GM19043 (cell line): ENCODE measurements around the gene ZFX.

Experiments used
- ATAC-seq: cut with Tn5 transposase; IDR thresholded peaks from one replicate; pipeline ENCODE4 v1.9.1; 2021; ENCODE audit warnings: low read depth; ENCODE audit not compliant: unreplicated experiment

The ZFX gene

DNA sequence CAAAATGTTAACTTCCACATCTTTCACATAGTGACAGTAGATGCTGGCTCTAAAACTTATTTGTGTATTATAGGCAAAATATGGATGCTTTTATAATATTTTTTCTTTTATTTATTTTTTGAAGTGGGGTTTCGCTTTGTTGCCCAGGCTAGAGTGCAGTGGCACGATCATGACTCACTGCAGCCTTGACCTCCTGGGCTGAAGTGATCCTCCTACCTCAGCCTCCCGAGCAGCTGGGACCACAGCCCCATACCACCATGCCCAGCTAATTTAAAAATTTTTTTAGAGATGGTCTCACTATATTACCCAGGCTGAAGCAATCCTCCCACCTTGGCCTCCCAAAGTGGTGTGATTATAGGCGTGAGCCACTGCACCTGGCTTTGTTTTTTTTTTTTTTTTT is 48.6 kb downstream of the ZFX start:
- ATAC-seq, result no peak

DNA sequence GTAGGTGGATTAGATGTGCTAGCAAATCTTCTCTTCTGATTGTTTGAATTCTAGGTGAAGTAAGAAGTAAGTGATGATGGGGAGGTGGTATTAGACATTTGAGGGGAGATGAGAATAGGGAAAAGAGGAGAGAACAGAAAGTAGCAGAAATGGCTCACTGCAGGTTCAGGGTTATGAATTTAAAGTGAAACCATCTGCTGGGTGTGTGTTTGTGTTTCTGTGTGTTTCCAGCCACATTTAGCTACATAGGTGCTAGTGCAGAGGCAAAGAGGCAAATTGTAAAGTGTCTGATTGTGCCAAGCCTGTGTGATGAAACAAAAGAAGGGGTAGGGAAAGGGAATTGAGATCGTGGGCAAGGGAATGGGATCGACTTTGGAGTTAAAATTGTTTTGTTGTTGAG is 50.6 kb downstream of the ZFX start:
- ATAC-seq, result no peak

DNA sequence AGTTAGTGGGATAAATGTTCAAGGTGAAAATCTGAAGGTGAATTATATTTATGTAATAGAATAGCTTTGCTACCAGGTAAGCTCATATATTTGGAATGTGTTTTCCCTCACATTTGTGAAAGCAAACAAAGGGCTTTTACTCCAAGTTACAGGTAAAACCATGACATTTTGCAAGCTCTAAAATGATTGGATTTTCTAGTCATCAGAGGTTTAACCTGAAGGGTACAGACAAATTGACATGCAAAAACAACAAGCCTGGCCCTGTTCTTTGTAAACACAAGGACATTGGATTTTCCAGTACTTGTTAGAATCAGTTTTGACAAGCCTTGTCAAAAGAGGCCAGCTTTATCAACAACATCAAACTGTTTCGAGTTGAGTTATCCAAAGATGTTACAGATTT is 51.7 kb downstream of the ZFX start:
- ATAC-seq, result no peak

DNA sequence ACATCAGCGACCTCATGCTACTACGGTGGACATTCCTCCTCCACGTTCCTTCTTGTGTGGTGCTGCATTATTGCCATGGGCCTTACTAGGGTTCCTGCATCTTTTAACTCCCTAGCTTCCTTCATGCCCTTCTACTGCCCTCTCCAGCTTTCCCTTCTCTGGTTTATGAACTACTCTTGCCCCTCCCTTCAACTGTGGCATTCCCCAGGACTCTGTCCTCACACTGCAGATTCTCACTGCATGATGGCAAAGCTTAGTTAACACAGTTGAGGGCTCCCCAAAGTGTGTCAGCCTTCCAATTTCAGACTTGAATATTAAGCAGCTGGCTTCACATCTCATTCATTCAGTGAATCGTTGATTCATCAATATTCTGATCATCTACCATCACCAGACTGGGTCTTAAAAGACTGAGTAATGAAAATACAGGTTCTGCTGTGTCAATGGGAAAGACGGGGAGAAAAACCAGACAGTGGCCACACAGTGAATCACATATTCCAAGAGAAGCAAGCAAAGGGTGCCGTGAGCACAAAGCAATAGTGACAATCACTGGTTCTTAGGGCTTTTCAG is 53.0 kb downstream of the ZFX start:
- ATAC-seq, result no peak

DNA sequence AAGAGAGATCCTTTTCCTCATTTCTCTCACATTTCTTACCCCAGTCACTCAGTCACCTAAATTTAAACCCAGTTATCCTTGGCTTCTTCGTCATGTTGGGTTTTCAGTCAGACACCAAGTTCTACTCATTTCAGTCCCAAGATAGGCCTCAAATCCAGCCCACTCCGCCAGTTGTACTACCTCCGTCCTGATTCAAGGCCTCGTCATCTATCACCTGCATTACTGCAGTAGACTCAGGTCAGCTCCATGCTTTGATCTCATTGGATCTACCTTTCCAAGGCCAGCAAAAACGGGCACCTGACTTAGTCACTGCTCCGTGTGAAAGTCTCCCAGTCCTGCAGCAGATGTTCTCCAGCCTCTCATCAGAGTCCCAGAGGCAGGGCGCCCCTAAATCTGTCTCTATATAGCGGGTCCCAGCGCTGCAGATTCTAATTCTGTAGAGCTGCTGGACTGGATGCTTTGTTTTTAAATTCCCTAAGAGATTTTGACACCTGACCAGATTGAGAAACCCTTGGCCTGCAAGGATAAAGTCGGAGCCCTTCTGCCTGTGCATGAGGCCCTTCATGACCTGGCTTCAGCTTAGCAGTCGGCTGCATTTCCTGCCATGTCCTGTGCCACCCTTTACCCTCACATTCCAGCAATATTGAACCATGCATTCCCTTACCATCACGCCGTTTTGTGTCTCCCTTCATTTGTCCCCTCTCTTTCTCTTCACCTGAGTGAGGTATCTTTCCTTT is 53.7 kb downstream of the ZFX start:
- ATAC-seq, result no peak

DNA sequence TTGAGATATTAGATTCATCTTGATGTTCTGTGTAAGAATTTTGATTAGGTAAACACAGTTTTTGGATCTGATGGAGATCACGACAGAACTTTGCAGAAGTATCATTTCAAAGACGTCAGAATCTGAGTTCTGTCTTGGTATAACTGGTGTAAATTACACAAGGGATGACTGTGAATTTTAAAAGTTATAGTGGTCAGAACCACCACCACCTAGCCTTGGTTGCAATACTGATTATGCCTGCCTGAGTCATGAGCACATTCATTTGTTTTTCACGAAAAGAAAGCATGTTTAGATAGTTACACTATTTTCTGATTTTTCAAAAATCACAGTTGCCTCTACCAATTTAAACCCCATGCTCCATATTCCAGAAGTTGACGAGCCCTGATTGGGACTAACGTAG is 54.8 kb downstream of the ZFX start:
- ATAC-seq, result no peak

DNA sequence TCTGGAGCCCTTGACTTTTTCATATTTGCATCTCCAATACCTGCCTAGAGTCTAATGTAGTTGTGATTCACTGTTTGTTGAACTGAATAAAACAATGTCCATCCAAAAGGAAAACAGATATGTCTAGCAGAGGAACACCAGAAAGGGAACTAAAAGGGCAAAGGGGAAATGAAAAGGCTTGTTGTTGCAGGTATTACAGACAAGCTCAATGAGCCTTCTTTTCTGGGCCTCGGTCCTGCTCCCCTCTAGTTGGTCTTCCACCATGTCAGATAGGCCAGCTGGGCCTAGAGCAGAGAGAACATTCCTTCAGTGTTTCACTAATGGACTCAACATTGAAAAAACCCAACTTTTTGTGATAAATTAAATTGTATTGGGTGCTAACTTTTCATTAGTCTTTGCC is 55.4 kb downstream of the ZFX start:
- ATAC-seq, result no peak

DNA sequence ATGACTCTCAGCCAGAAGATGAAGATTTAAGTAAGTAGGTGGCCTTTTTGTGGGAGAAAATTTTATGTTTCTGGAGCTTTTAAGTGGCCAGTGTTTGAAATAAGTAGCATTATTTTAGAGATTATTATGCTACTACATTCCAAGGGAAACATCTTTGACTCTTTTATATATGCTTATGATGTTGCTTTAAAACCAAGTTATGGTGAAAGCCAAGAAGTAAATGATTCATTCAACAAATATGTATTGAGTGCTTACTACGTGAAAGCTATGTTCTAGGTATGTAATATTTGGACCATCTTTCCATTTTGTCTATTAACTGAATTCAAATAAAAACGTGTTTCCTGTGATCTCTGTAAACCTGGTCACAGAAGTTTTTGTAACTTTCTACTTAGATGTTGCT is 58.3 kb downstream of the ZFX start:
- ATAC-seq, result no peak

DNA sequence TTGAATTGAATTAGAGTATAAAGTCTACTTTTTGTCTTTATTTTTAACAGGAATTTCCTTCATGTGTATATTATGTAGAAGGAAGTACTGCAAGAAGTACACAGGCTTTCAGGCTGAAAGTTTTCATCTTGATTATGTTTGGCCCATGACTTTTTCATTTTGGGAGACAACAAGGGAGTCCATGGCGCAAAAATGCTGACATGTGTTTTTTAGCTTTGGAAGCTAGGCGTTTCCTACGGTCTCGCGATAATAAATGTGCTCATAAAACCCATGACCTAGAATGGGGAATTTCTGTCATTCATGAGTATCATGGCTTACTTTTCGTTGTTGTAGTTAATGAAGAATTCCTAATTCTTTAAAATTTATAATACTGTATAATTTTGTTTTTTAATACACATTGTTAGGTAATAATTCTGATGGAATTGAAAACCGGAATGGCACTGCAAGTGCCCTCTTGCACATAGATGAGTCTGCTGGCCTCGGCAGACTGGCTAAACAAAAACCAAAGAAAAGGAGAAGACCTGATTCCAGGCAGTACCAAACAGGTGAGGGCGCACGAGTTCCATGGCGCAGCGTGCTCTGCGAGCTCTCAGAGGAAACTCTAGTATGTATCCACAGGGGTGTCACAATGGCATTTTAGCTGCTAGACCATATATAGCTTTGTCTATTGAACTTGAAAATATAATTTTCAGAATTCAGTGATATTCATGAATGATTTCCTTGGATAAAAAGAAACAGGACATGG is 59.1 kb downstream of the ZFX start:
- ATAC-seq, result no peak

DNA sequence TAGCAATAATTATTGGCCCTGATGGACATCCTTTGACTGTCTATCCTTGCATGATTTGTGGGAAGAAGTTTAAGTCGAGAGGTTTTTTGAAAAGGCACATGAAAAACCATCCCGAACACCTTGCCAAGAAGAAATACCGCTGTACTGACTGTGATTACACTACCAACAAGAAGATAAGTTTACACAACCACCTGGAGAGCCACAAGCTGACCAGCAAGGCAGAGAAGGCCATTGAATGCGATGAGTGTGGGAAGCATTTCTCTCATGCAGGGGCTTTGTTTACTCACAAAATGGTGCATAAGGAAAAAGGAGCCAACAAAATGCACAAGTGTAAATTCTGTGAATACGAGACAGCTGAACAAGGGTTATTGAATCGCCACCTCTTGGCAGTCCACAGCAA is 60.7 kb downstream of the ZFX start:
- no peak for ATAC-seq

DNA sequence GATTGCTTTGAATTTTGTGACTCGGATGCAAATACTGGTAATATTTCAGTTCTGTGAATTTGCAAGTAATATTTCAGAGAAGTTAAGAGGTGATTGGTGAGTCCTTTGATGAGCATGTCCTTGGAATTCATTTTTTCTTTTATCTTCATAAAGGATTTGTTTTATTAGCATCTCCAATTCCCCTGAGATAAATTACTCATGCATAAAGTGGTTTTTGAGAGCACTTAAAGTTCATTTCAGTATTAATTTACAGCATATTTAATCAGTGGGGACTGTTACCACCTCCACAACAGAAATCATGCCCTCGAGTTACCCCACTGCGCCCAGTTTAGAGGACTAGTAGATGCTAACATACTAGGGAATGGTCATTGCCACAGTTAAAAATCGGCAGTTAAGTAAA is 65.0 kb downstream of the ZFX start:
- ATAC-seq, result no peak

DNA sequence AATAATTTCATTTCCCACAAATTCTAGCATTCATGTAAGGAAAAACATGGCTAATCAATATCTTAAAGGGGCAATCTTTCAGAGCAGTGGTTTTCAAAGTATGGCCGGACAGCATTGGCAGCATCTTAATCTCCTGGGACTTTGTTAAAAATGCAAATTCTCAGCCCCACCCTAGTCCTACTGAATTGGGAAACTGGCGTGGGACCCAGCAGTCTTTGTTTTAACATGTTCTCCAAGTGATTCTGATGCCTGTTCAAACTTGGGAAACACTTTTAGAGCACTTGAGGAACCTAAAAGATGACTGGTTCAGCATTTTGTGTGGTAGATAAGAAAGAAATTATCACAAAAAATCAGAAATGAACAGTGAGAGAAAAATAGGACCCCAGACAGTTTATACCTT is 65.7 kb downstream of the ZFX start:
- ATAC-seq, result no peak

DNA sequence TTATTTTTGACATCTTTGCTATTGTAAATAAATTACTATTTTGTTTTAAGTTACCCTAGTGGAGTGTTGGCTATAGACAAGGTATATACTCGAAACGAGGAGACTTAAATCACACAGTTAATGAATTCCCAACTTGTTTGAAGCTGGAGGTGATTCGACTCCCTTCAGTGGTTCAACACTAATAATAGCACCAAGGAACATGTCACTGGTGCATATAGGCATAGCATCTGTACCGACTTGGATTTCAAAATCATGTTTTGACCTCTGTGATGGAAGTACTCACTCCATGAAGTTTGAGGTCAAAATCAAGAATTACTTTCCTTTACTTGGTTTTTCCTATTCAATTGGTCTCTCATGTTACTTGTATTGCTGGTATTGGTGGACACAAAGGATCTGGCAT is 66.5 kb downstream of the ZFX start:
- ATAC-seq, result no peak

DNA sequence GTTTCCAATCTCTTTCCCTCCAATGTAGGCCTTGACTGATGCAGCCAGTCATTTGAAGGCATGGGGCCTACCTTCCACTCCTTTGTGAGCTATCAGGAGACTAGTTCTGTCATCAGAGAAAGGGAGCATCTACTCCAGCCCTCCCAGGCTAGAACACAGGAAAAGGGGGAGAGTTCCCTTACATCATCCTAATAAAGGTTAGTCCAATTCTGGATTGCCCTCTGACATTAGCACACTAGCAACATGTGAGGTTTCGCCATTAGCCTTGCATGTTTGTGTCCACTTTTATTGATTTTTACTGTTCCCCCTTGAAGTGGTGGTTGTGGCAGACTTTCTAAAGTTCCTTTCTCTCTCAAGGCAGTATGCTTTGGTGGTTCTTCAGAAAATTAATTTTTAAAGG is 67.3 kb downstream of the ZFX start:
- ATAC-seq, result no peak

DNA sequence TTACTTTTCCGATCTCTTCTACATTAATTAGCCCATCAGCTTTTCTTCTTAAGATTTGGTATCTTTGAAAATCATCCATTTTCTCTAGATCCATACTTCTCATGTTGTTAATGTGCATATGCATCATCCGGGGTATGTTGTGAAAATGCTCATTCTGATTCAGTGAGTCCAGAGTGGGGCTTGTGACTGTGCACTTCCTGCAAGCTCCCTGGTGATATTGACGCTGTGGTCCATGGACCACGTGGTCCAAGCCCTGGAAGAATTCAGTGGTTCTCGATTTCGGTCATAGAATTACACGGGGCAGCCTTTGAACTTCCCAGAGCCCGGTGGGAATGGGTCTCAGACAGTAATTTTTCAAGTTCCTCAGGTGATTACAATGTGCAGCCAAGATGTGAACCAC is 69.8 kb downstream of the ZFX start:
- ATAC-seq, result no peak

DNA sequence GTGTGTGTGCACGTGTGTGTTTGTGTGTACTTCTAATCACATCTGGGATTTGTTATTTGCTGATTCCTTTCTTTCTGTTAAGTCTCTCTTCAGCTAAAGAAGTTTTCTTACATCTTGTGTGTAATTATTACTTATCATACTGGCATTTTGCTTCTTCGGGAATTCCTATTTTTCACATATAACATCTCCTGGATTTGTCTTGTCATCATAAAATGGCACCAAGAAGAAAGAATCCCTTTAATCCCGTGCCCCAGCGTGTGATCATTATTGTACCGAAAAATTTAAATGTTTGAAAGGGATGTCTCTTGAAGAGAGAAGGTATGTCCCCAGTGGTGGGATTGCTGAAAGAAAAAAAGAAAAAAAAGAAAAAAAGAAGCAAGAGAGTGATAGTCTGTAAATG is 72.3 kb downstream of the ZFX start:
- no peak for ATAC-seq

DNA sequence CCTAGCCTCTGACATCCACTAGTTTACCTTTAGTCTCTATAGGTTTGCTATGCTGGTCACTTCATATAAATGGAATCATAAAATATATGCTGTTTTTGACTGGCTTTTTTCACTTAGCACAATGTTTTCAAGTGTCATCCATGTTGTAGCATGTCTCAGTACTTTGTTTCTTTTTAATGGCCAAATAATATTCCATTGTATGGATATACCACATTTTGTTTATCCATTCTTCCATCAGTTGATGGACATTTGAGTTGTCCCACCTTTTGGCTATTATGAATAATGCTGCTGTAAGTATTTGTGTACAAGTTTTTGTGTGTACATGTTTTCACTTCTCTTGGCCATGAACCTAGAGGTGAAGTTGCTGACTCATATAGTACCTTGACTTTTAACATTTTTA is 75.7 kb downstream of the ZFX start:
- no peak for ATAC-seq

DNA sequence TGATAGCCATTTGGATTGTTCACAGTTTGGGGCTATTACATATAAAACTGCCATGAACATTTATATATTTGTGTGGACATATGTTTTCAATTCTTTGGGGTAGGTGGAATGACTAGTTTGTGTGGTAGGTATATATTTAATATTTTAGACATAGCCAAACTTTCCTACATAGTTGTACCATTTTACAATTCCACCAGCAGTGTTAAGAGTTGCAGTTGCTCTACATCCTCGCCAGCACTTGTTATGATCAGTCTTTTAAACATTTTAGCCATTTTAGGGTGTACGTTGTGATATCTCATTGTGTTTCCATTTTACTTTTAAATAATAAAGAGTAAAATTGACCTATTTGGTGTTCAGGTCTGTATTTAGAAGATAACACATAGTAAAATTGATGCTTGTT is 76.6 kb downstream of the ZFX start:
- ATAC-seq, result no peak

DNA sequence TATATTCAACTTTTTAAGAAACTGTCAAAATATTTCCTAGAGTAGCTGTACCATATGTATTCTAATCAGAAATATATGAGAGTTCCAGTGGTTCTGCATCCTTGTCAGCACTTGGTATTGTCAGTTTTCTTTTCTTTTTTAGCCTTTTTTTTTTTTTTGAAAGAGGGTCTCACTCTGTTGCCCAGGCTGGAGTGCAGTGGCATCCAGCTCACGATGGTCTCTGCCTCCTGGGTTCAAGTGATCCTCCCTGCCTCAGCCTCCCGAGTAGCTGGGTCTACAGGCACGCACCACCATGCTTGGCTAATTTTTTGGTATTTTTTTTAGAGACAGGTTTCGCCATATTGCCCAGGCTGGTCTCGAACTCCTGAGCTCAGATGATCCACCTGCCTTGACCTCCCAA is 79.1 kb downstream of the ZFX start:
- ATAC-seq, result no peak

DNA sequence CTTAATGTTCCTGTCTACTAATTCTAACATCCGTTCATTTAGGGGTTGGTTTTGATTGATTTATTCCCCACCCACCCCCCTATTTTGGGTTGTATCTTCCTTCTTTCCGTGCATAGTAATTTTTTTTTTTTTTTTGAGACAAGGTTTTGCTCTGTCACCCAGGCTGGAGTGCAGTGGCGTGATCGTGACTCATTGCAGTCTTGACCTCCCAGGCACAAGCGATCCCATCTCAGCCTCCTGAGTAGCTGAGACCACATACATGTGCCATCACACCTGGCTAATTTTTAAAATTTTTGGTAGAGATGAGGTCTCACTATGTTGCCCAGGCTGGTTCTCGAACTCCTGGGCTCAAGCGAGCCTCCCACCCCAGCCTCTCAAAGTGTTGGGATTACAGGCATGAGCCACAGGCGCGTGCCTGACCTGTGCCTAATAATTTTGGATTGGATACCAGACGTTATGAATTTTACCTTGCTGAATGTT is 79.9 kb downstream of the ZFX start:
- ATAC-seq, result no peak

DNA sequence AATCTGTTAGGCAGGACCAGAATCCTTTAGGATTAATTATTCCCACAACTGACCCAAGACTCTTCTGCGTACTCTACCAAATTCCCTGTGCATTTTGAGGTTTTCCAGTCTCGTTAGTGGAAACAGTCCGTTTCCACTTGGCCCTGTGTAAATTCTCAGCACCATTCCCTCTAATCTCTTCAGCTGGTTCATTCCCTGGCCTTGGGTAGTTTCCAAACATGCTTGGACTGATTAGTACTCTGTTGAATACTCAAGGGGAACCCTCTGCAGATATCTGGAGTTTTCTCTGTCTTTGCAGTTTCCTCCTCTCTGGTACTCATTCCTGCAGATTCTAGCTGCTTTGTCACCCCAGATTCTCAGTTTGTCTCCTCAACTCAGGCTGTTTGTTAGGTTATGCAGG is 80.4 kb downstream of the ZFX start:
- no peak for ATAC-seq

DNA sequence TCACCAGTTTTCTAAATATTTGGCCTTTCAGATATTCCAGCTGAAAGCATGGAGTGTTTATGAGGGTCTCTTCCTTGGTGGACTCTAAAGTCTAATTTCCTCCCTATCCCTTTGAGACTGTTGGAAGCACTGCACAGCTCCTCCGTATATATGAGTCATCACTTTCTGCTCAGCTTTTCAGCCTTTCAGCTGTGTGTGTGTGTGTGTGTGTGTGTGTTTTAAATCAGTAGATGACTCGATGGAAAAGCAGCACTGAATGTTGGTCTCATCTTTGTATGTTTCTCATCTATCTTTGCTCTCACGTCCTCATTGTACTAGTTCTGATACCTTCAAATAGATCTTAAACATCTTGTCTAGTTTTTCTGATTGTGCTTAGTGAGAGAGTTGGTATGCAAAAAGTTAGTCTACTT is 81.6 kb downstream of the ZFX start:
- ATAC-seq, result no peak
